ENCODE data around the gene MARF1.
"Not testable (repeated sequence)": the region's sequence is repeated elsewhere in the genome, so short reads cannot be mapped to it uniquely, and the experiment has no call there.

MARF1 gene

DNA sequence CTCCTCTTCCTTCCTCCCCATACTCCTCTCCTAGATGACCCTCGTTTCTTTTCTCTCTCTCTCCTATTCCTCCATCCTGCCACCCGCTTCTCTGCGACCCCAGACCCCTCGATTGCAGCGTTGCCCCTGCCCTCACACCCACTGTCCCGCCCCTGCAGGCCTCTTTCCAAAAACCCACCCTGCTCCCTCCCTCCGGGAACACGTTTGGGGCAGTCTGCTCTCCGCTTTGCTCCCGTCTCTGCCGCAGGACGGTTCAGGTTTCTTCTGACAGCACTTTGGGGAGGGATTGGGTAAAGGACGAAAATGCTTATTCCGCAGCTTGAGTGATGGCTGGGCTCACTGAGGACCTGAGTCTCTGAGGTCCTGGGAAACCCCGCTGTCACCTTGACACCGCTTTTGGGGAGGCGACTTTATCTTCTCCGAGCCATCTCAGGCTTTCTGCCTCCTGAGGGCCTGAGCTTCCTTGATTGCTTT is 7.8 kb upstream of the MARF1 start:
- DNase-seq (ENCODE audit: low read depth) = no peak

DNA sequence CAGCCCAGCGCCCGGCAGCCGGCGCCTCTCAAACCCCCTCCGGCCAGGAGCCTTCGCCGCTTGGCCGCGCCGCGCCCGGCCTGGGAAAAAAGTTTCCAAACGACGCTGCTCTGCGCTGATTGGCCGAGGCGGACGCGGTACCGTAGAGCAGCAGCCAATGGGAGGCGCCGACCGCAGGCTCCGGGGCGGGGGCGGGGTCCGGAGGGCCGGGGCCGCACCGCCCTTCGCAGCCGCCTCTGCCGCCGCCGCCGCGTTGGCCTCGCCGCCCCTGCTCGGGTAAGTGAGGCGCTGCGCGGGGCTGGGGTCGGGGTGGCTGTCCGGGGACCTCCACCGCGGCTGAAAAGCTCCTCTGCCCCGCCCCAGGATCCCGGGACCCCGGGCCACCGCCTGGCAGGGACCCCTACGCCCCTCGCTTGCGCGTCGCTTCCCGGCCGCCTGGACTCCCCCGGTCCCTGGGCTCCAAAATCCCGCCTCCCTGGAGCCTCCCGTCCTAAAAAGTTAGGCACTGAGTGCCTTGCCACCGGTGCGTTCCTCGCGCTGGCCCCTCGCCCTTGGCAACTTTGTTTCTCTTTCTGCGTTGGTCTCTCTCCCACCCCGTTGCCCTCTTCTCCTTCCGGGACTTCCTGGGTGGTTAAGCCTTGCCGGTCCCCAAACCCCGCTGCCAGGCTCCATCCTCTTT is 7.2 kb upstream of the MARF1 start, which contains the start of gene NDE1:
Gene NDE1 (plus strand): TSS at position 227 of the 679 bp plus-strand sequence. CDS start 14,534 bp downstream, outside the sequence.
- no peak for DNase-seq (ENCODE audit: low read depth)

DNA sequence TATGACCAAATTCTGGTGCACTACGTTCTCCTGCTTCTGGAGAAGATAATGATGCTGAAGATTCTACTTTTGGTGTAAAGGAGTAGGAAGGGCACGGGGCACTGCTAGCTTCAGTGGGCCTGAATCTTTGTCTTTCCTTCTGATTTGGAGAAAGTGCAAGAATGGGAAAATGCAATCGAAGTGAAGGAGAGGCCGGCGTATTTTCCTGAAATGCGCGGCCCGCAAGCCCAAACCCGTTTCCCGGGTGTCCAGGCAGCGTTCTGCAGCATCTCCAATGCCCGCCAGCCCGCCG is 6.7 kb upstream of the MARF1 start:
- DNase-seq (ENCODE audit: low read depth) = no peak

DNA sequence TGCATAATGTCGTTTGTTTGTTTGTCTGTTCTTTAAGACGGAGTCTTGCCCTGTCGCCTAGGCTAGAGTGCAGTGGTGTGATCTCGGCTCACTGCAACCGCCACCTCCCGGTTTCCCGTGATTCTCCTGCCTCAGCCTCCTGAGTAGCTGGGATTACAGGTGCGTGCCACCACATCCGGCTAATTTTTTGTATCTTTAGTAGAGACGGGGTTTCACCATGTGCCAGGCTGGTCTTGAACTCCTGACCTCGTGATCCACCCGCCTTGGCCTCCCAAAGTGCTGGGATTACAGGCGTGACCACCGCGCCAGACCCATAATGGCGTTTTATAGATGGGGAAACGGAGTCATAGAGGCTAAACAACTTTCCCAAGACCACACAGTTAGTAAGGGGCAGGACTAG is 6.4 kb upstream of the MARF1 start:
- DNase-seq (ENCODE audit: low read depth) = not testable (repeated sequence)

DNA sequence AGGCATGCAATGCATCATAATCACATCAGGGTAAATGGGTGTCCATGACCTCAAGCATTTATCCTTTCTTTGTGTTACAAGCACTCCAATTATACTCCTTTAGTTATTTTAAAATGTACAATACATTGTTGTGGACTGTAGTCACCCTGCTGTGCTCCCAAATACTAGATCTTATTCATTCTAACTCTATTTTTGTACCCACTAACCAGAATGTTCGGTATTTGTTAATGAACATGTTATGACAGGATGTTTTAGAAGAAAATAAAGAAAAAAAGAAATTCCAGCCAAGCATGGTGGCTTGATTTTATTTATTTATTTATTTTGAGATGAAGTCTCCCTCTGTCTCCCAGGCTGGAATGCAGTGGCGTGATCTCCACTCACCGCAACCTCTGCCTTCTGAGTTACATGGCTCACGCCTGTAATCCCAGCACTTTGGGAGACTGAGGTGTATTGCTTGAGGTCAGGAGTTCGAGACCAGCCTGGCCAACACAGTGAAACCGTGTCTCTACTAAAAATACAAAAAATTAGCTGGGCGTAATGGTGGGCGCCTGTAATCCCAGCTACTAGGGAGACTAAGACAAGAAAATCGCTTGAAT is 5.3 kb upstream of the MARF1 start:
- DNase-seq (ENCODE audit: low read depth) = no peak

GRCh38 chr16:15647294-15648014 is 4.5 kb upstream of the MARF1 start:
- no peak for DNase-seq (ENCODE audit: low read depth)

DNA sequence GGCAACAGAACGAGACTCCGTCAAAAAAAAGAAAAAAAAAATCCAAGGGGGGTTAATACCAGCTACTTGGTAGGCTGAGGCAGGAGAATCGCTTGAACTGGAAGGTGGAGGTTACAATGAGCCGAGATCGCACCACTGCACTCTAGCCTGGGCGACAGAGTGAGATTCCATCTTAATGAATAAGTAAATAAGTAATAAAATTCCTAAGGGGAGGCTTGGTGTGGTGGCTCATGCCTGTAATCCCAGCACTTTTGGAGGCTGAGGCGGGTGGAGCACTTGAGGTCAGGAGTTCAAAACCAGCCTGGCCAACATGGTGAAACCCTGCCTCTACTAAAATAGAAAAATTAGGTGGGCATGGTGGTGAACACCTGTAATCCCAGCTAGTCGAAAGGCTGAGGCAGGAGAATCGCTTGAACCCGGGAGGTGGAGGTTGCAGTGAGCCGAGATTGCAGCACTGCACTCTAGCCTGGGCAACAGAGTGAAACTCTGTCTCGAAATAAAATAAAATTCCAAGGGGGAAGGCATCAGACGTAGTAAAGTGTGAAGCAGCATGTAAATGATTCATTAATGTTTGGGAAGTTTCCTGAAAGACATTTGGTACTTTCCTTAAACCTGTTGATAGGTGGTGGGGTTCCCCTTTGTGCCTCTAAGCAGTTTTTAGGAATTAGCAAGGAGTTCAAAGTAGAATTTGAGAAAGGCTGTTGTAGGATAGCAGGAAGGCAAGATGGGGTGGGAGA is 3.8 kb upstream of the MARF1 start:
- DNase-seq (ENCODE audit: low read depth) = not testable (repeated sequence)

GRCh38 chr16:15644962-15645465 is 2.1 kb upstream of the MARF1 start:
- DNase-seq (ENCODE audit: low read depth) = peak; percentile 72

DNA sequence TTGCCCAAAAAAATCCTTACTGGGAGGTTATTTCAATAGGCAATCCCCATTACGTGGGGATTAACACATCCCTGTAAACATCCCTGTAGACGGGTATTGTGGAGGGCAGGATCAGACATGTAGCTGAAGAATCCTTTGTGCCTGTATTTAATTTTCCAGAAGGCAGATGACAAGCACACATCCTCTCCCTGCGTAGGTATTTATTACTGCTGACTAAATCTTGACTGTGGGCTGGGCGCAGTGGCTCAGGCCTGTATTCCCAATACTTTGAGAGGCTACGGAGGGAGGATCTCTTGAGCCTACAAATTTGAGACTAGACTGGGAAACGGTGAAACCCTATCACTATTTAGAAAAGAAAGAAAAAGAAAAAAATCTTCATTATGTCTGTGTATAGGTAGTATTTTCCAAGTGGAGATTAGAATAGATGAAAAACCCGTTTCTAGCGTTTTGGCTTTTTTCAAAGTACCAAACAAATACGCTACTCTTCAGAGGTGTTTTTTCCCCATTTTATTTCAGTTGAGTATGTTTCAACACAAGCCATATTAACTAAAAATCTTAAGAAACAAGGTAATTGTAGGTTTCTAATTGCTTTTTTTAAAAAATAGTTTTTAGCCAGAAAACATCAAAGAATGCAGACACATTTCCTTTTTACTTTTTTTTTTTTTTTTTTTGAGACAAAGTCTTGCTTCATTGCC is 1.5 kb upstream of the MARF1 start:
- peak; percentile 37 for DNase-seq (ENCODE audit: low read depth)

- no peak for DNase-seq (ENCODE audit: low read depth)
Measured at GRCh38 chr16:15643946-15644250, 944 bp upstream of the MARF1 start.

- DNase-seq (ENCODE audit: low read depth) = no peak
Measured at GRCh38 chr16:15642557-15643047, 352 bp downstream of the MARF1 start.

GRCh38 chr16:15641753-15642556 is 999 bp downstream of the MARF1 start:
- DNase-seq (ENCODE audit: low read depth) = no peak

DNA sequence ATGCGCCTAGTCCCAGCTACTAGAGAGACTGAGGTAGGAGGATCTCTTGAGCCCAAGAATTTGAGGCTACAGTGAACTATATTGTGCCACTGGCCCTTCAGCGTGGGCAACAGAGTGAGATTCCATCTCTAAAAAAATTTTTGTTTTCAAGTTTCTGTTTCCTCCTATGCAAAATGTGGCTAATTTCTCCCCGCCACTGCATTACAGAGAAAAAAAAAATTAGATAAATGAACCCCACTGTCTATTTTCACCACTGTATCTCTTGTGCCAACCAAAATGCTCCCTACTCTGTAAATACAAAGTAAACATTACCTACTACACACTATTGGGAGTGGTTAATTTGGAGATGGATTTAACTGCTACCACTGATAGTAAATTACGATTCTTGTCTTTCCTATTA is 2.0 kb downstream of the MARF1 start:
- DNase-seq (ENCODE audit: low read depth) = no peak

DNA sequence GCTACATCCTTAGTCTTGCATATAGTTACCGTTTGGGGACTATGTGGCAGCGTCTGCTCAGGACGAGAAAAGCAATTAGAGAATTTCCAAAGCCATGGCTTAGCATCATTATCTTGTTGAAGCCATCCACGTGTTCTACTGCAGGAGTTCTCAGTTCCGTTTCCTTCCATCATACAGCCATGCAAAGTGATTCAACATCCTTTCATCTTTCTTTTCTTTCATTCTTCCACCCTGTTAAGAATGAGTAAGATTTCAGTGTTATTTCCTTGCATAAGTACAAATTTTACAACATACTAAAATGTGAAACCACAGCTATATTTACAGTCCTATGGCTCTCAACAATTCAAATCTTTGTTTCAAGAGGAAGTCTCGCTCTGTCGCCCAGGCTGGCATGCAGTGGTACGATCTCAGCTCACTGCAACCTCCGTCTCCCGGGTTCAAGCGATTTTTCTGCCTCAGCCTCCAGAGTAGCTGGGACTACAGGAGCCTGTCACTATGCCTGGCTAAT is 3.8 kb downstream of the MARF1 start:
- no peak for DNase-seq (ENCODE audit: low read depth)

DNA sequence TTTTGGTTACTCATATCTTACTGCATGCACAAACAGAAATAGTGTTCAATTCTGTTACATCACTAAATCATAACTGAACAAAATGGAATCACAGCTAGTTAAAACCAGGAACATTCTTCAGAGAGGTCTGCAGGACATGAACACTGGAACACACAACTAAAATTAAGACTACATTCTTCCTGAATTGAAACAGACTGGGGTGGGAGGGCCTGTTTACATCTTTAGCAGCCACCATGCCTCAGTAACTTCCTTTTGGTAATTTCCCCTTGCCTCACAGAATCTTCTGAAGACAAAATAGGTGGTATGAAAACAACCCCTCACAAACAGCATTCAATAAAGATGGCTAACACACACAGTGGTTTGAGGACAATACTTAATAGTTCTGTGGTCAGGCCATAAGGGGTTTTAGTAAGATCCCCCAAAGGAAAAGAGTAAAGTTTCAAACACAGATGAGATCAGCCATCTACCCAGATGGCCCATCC is 6.5 kb downstream of the MARF1 start:
- DNase-seq (ENCODE audit: low read depth) = no peak

GRCh38 chr16:15635926-15636325 is 7.0 kb downstream of the MARF1 start:
- no peak for DNase-seq (ENCODE audit: low read depth)

GRCh38 chr16:15631730-15632409 is 11.1 kb downstream of the MARF1 start:
- no peak for DNase-seq (ENCODE audit: low read depth)

- DNase-seq (ENCODE audit: low read depth) = no peak
Measured at GRCh38 chr16:15621889-15622288, 21.1 kb downstream of the MARF1 start.

DNA sequence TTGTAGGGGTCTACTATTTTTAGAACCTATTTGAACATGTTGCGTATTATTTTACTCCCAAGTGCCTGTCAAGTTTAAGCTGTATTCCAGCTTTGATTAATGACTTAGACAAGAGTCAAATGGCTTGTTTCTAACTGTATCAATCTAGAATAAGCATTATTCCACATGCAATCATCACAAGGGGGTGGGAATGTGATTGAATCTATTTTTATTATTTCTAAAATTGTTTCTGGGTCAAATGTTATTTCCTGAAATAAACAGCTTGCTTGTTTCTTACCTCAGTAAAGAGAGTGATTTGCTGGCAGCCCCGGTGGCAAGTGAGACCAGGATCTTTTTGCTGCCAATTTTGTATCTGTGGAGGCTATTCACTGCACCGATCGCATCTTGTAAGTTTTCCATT is 21.5 kb downstream of the MARF1 start:
- no peak for DNase-seq (ENCODE audit: low read depth)

DNA sequence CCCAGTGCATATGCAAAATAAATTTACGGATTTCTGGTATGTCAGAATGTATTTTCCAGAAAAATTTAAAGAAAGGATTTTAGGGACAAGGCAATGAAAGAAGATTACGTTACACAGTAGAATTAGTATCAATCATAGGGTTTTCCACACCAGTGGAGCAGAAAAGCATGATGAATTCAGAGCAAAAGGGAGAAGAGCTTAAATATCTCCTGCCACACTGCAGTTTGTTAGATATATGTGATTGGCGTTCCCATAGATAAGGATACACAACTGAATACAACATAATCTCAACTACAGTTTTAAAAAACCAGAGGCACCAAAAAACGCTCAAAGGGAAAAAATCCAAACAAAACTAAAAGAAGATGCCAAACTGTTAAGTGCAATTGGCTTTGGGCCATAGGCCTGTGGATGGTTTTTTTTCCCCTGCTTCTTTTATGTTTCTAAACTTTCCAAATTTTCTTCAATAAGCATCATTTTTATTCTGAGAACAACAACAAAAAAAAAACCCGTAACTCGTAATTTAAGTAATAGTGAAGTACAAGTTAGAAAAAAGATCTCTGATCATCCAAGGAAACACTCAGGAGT is 22.3 kb downstream of the MARF1 start:
- DNase-seq (ENCODE audit: low read depth) = no peak
